ENCODE data around the gene TCP11L2.
"Not testable (repeated sequence)": the region's sequence is repeated elsewhere in the genome, so short reads cannot be mapped to it uniquely, and the experiment has no call there.

TCP11L2 gene

GRCh38 chr12:106308121-106308520 lies 5.6 kb downstream of the TCP11L2 start:
- DNase-seq, result no peak

DNA sequence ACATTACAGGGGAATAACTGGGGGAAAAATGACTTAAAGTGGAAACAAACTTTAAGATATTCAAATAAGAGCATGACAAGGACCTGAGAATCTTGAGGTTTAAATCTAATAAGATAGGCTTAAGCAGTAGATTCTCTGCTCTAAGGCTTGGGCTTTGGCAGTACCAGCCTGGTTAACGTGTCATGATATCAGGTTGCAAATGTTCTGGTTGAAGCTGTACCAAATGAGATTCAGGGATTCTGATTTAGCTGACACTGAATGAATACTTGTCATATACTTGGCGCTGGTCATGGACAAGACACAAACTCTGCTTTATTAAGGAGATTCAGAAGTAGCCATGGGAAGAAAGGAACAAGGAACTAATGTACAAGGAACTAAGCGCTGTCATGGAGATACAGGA lies 6.1 kb downstream of the TCP11L2 start:
- DNase-seq, result no peak

DNA sequence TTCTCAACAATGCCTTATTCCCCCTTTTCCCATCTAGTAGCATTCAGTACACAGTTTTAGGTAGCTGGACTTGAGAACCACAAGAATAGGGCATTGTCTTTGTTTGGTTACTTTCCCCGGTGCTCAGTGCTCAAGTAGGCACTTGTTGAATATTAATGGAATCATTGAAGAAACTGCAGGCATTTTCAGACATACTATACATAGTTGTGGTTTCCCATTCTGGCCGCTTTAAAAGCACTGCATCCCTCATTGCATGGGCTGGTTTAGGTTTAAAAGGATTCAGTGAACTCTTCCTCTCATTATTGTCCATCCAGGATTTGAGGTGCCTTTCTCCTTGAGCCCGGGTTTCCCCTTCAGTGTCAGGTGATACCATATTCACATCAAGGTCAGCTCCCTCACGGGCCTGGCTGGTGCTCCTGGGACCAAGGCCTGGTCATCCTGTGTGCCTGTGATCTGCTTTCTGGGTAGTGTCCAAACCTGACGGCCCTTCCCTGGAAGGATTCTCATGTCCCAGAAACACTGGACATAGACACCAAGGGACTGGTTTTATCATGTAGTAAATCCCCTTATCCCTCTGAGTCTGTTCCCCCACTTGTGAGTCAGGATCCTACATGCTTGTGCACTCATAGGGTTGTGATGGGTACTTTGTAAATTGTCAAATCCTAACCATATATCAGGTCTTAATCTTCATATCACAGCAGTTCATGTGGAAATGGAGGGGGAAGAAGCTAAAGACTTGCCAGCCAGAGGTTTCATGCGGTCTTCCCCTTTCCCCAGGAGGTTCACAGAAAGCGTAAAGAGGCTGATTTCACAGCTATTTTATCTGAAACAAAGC lies 7.4 kb downstream of the TCP11L2 start:
- no peak for DNase-seq

DNA sequence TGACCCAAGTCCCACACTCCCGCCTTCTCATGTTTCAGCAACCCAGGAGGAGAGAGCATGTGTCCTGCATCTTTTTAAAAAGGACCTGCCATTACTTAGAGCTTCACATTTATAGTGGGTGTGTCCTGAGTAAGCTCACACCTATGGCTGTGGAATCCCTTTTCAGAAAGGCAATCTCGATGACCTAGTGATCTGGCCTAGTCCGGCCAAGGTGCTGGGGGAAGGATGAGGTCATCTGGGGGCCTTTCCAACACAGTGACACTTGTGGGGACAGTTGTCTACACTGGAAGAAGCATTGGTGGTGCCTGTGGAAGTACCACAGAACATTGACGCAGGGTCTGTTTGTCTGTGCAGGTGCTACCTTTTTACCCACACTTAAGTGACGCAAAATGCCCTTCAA lies 8.2 kb downstream of the TCP11L2 start:
- no peak for DNase-seq

GRCh38 chr12:106311139-106311538 lies 8.6 kb downstream of the TCP11L2 start:
- DNase-seq, result no peak

- DNase-seq, result not testable (repeated sequence)
These were observed 10.9 kb downstream of the TCP11L2 start for GRCh38 chr12:106313413-106313812.

DNA sequence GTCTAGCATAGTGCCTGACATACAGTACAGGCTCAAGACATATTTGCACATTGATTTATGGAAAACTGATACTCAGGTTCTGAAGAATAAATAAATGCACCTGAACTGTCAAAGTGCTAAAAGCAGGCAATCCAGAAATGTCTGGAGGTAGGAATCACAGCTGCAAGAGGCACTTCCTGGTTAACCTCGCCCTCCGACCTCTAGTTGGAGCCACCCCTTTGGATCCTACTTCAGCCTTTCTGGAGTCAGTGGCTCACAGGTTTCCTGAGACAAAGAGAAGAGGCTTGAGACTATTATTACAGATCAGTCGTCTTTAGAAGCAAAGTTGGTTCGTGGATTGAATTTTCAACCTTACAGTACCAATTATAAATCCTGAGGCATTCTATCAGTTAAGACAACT lies 13.0 kb downstream of the TCP11L2 start:
- no peak for DNase-seq

GRCh38 chr12:106317406-106318082 lies 15.0 kb downstream of the TCP11L2 start:
- DNase-seq, result no peak

GRCh38 chr12:106321139-106321850 lies 18.8 kb downstream of the TCP11L2 start:
- no peak for DNase-seq

GRCh38 chr12:106323537-106323936 lies 21.0 kb downstream of the TCP11L2 start:
- DNase-seq, result no peak

DNA sequence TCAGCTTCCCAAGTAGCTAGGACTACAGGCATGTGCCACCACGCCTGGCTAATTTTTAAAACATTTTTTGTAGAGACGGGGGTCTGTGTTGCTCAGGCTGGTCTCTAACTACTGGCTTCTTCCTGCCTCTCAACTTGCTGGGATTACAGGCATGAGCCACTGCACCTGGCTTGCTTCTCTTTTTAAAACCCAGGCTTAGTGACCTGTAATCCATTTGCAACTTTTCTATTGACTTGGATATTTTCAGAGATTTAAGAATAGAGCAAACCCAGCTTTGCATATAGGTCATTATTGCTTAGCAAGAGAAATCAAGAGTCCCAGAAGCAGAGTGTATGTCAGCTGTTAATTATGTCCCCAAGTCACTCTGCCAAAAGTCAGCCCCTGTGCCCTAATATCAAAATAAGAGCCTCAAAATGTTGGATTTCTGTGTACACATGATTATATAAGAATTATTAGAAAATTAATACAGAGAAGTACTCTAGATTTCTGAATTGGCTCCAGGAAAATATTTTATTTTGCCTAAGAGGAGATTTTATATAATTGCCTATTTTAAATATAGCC lies 24.9 kb downstream of the TCP11L2 start:
- DNase-seq, result no peak

- DNase-seq, result no peak
These were observed 26.2 kb downstream of the TCP11L2 start for GRCh38 chr12:106328735-106329134.

DNA sequence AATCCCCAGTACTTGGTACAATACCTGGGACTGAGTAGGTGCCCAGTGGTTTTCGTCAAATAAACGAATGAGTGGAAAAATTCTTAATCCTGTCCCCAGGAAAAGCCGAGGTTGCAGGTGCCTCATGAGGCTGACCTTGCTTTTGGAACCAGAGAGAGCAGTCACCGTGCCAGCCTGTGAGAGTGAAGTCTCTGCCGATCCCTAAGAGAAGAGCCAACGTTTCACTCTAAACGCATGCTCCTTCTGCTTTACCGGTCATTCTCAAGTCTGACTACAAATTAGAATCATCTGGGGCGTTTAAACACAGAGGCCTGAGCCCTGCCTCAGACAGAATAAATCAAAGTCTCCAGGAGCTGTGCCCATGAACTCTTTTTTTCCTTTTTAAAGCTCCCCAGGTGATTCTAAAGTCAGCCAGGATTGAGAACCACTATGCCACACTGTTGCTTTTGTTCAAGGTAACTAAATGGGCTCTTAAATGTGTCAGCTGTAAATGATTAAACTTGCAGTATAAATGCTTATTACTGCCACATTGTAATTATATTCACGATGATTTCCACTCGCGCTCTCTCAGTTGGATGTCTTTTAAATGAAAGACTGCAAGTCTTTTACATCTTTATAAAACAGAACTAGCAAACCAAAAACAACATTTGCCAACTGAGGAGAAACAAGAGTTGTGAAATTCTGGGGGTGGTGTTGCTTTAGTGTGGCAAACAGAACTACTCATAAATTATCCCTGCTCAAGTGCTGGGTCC lies 26.9 kb downstream of the TCP11L2 start:
- DNase-seq, result no peak

DNA sequence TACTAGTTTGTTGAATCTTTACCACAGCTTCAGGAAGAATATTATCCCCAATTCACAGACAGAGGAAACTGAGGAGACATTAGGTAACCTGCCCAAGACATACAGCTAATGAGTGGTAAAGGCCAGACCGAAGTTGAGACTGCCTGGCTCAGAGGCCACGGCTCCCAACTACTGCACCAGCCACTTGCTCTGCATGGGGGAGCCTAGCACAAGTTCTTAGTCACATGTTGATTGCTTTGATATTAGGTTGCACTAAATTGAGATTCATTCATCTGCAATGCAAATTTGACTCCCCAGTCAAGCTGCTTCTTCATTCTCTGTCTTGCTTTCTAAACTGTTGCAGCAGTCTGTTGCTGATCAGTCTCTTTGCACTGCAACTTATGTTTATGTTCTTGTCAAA lies 29.1 kb downstream of the TCP11L2 start:
- DNase-seq, result no peak

GRCh38 chr12:106332536-106332935 lies 30.0 kb downstream of the TCP11L2 start:
- no peak for DNase-seq

DNA sequence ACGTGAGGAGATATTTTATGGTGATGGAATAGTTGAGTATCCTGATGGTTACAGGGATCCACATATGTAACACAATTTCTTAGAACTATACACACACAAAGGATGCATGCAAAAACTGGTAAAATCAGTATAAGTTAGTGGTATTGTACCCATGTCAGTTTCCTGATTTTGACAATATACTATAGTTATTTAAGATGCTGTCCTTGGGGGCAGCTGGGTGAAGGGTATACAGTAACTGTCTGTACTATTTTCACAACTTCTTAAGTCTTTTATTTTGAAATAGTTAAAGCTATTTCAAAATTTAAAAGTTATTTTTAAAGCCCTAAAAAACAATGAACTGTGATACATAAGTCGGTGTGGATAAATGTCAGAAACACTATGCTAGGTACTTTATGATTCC lies 30.5 kb downstream of the TCP11L2 start:
- no peak for DNase-seq

DNA sequence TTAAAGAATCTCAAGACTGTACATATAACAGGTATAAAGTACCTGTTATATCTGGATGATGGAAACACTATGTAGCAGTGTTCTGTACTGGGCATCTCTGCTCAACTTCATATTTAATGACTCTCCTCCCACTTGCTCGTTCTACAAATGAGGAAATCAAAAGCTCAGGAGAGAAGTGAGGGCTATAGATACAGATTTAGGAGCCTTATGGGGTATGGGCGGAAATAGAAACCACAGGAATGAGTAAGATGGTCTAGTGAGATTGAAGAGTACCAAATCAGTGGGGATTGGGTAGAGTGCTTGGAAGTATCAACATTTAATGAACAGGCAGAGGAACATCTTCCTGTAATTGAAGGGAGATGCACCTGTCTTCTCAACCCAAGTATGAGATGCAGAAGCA lies 31.2 kb downstream of the TCP11L2 start:
- no peak for DNase-seq

GRCh38 chr12:106341086-106341877 lies 38.7 kb downstream of the TCP11L2 start:
- DNase-seq, result no peak

- DNase-seq, result no peak
These were observed 40.1 kb downstream of the TCP11L2 start for GRCh38 chr12:106342397-106343213.

- no peak for DNase-seq
These were observed 40.6 kb downstream of the TCP11L2 start for GRCh38 chr12:106343214-106343528.

- no peak for DNase-seq
These were observed 41.6 kb downstream of the TCP11L2 start for GRCh38 chr12:106344131-106344530.

Data from CD4-positive, alpha-beta T cell treated with Interleukin-17A for 4 hours (primary cell).